Transverse colon (tissue), 4 donors: ENCODE results near the gene POM121C. TPM values are rescaled to one million over a fixed set of nuclear protein-coding genes. Genes with fewer than 3 reads are reported as not detected.
"Not testable (repeated sequence)": the region's sequence is repeated elsewhere in the genome, so short reads cannot be mapped to it uniquely, and the experiment has no call there.

ENCODE experiments used
- DNase-seq: peaks from one replicate; pipeline ENCODE4 v3.0.0-alpha.2; 2019
- H3K27ac ChIP-seq, 4 donors: fragments of 200-600 bp; sonication (generic); 2 replicates each; pipeline ENCODE4 v1.5.1; 2016 to 2018; ENCODE audit warnings: inconsistent platforms in 4 of 4
- H3K27me3 ChIP-seq: fragments of 200-600 bp; sonication (generic); 2 replicates; pipeline ENCODE4 v1.5.1; 2017; ENCODE audit warnings: inconsistent platforms
- H3K36me3 ChIP-seq, 4 donors: fragments of 200-600 bp; sonication (generic); 2 replicates each; pipeline ENCODE4 v1.5.1; 2017 to 2019; ENCODE audit warnings: inconsistent platforms in 4 of 4
- H3K4me1 ChIP-seq, 4 donors: fragments of 200-600 bp; sonication (generic); 2 replicates each; pipeline ENCODE4 v1.5.1; 2017 to 2020; ENCODE audit warnings: inconsistent platforms in 4 of 4
- H3K4me3 ChIP-seq, 4 donors: fragments of 200-600 bp; sonication (generic); 1 replicate in 1 of 4; 2 replicates in 3 of 4; pipeline versions ENCODE4 v1.5.1 to v1.6.1; 2017 to 2019; ENCODE audit warnings: inconsistent platforms in 4 of 4
- H3K9me3 ChIP-seq, 2 donors: fragments of 200-600 bp; sonication (generic); 2 replicates each; pipeline ENCODE4 v1.5.1; 2017 to 2019; ENCODE audit warnings: inconsistent platforms in 2 of 2
- WGBS, 2 donors: methylation state at CpG; one replicate each; pipeline ENCODE4 v1.1.5; 2018; ENCODE audit warnings: low coverage in 1 of 2; 5-methylcytosine and 5-hydroxymethylcytosine counted together
- in situ Hi-C, 4 donors: fragments of 200-750 bp; cut with MboI; loops; one replicate each; pipeline versions ENCODE4 v1.15.0 to v1.15.1; 2017; ENCODE audit warnings: low sequenced_read_pairs in 3 of 4, low pct_ligation_motif_present in 1 of 4, low pct_unique_long_range_greater_than_20kb in 1 of 4
- intact Hi-C: fragments of 100-400 bp; cut with DNase I; formaldehyde crosslinking; loops from one replicate; pipeline ENCODE4 v1.15.1; 2023; ENCODE audit warnings: low total_unique reads
- total RNA-seq, 4 donors: library from RNA; depleted of rRNA; stranded (reverse); fragments of >200 nt; gene quantifications; one replicate each; pipeline ENCODE4 v1.1.0, GENCODE V29; 2016

The POM121C gene
- total RNA-seq, 4 donors from 2014 or later: 20.5 to 76.4 (median 40.6) TPM

DNA sequence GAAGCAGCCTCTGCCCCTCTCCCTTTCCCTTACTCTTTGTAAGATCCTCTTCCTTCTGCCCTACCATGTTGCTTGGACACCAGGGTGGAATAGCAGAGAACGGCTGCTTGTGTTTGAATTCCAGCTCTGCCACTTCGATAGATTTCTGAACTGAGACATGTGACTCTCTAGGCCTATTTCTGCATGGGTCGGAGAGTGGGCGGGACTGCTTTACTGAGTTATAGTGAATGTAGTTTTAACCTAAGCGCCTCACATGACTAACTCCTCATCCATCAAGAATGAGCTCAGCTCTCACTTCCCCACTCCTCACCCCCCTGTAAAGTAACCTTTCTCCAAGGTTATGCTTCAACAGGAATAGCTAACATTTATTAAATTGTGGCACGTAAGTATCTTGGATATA lies 71.9 kb downstream of the POM121C start:
- in situ Hi-C loops, H3K9me3 ChIP-seq, H3K27ac ChIP-seq, H3K4me3 ChIP-seq, H3K4me1 ChIP-seq, DNase-seq, H3K36me3 ChIP-seq, intact Hi-C loops, H3K27me3 ChIP-seq: not testable (repeated sequence)
- 70 to 81% methylated on average over 4 of the region's 6 CpGs for whole genome bisulfite sequencing, 2 donors

DNA sequence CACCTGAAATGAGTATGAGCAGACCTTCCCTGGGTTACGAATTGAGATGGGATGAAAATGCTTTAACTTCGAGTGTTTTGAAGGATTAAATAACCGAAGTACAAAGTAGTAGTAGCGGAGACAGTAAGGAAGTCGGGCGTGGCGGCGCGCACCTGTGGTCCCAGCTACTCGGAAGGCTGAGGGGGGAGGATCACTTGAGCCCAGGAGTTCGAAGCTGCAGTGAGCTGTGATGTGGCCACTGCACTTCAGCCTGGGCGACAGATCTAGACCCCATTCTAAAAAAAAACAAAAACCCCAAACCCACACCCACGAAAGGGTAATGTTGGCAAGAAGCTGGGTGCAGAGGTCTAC lies 75.3 kb downstream of the POM121C start:
- H3K9me3 ChIP-seq, H3K4me1 ChIP-seq, DNase-seq, intact Hi-C loops, H3K36me3 ChIP-seq, H3K27ac ChIP-seq, in situ Hi-C loops, H3K4me3 ChIP-seq, H3K27me3 ChIP-seq: not testable (repeated sequence)
- no CpG with 5 or more reads among the region's 13 CpGs for WGBS, 2 donors

DNA sequence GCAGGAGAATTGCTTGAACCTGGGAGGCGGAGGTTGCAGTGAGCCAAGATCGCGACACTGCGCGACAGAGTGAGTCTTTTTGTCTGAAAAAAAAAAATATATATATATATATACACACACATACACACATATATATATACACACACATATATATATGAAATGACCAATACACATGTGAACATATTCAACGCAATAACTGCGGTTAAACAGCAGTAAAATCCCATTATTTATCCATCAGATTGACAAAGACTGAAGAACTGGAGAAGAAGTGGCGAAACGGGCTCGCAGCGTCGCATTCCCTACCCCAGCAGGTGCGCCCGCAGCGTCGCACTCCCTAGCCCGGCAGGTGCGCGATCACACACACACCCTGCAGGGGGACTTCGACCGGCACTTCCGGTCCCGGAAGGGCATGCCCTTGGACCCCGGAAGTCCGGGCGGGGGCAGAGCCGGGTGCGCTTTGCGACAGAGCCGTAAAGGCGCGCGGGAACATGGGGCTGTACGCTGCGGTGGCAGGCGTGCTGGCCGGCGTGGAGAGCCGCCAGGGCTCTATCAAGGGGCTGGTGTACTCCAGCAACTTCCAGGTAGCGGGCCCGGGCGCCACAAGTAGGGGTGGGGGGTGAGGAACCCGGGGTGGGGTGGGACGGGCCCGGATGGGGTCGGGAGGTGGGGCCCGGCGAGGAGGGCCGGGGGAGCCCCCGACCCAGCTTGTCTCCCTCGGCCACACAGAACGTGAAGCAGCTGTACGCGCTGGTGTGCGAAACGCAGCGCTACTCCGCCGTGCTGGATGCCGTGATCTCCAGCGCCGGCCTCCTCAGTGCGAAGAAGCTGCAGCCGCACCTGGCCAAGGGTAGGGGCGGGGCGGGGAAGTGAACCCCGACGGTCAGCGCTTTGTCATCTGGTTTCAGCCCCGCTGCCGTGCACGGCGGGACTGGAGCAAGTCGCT lies 75.9 kb downstream of the POM121C start:
- DNase-seq, intact Hi-C loops, H3K36me3 ChIP-seq, H3K4me1 ChIP-seq, H3K9me3 ChIP-seq, H3K27me3 ChIP-seq, in situ Hi-C loops: not testable (repeated sequence)
- Histone ChIP-seq H3K27ac (peak overlapping the region in 2 of 4 donors; percentile 63 to 75), H3K4me3 (peak overlapping the region in 3 of 4 donors; percentile 27 to 57 (median 35))
- 0% methylated on average over 2 of the region's 74 CpGs; no CpG with 5 or more reads in 1 of the 2 donors for WGBS, 2 donors

DNA sequence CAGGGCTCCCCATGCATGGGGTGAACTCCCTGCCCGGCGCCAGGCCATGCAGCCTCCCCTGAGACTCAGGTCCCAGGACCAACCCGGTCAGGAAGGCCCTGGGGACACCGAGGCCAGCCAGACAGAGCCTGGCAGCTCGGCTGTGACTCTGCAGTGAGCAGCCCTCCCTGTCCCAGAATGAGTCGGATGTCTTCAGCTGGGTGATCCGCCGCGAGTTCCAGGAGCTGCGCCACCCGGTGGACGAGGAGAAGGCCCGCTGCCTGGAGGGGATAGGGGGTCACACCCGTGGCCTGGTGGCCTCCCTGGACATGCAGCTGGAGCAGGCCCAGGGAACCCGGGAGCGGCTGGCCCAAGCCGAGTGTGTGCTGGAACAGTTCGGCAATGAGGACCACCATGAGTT lies 81.4 kb downstream of the POM121C start:
- H3K27ac ChIP-seq, in situ Hi-C loops, H3K4me1 ChIP-seq, DNase-seq, H3K4me3 ChIP-seq, H3K27me3 ChIP-seq, intact Hi-C loops, H3K9me3 ChIP-seq, H3K36me3 ChIP-seq: not testable (repeated sequence)
- no CpG with 5 or more reads among the region's 18 CpGs for WGBS, 2 donors

DNA sequence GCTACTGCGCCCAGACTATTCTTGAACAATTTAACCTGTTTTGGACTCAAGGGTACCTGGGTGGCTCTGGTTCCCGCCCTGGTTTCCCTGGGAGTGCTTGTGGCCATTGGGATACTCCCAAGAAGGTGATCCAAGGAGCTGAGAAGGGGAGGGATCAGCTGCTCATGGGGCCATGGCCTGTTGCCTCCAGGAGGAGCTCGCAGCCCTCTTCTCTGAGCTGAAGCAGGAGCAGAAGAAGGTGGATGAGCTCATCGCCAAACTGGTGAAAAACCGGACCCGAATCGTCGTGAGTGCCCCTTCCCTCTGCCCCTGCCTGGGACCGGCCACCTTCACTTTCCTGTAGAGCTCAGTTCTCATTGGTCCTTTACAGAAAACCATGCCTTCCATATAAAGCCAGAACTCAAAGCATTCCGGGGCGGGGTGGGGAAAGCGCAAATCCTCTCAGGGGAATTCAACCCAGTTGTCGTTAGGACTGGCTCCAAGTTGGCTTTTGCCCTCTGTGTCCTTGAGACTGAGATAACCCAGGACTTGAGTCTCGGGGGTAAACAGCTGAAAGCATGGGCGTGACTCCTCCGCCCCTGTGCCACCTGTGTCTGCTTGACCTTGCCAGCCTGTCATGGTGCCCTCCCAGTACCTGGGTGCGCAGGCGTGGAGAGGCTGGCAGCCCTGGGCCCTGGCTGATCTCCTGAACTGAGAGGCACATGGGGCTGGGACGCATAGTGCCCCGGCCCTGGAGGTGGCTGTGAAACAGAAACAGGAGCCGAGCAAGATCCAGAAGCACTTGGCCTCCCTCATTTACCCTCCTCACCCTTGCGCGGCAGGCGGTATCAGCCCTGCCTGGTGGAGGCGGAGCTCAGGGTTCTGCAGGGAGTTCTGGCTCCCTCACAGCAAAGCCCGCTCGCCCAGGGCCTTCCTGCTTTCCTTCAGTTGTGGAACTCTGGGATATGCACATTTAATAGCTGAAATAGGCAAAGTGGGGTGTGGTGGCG lies 82.3 kb downstream of the POM121C start:
- H3K27ac ChIP-seq, intact Hi-C loops, H3K27me3 ChIP-seq, H3K4me1 ChIP-seq, H3K9me3 ChIP-seq, H3K36me3 ChIP-seq, H3K4me3 ChIP-seq, DNase-seq, in situ Hi-C loops: not testable (repeated sequence)
- WGBS, 2 donors: no CpG with 5 or more reads among the region's 28 CpGs

DNA sequence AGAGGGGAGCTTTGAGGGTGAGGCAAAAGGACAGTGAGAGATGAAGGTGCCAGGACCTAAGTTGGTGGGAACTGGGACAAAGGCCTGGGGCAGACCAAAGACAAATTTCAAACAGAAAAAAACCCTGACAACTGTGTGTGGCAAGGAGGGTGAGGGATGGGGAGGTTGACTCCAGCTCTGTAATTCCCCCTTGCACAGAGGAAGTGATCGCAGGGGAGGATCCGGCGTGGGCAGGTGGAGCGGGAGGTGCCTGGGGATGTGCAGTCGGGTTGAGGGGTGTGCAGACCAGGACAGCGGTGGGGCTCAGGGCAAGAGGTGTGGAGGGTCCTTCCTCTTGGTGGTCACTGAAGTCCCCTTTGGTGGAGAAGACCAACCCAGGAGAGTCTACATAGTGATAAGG lies 85.5 kb downstream of the POM121C start:
- intact Hi-C loops, H3K27ac ChIP-seq, in situ Hi-C loops, H3K9me3 ChIP-seq, H3K36me3 ChIP-seq, H3K4me1 ChIP-seq, H3K27me3 ChIP-seq, DNase-seq, H3K4me3 ChIP-seq: not testable (repeated sequence)
- no CpG with 5 or more reads among the region's 6 CpGs for WGBS, 2 donors

DNA sequence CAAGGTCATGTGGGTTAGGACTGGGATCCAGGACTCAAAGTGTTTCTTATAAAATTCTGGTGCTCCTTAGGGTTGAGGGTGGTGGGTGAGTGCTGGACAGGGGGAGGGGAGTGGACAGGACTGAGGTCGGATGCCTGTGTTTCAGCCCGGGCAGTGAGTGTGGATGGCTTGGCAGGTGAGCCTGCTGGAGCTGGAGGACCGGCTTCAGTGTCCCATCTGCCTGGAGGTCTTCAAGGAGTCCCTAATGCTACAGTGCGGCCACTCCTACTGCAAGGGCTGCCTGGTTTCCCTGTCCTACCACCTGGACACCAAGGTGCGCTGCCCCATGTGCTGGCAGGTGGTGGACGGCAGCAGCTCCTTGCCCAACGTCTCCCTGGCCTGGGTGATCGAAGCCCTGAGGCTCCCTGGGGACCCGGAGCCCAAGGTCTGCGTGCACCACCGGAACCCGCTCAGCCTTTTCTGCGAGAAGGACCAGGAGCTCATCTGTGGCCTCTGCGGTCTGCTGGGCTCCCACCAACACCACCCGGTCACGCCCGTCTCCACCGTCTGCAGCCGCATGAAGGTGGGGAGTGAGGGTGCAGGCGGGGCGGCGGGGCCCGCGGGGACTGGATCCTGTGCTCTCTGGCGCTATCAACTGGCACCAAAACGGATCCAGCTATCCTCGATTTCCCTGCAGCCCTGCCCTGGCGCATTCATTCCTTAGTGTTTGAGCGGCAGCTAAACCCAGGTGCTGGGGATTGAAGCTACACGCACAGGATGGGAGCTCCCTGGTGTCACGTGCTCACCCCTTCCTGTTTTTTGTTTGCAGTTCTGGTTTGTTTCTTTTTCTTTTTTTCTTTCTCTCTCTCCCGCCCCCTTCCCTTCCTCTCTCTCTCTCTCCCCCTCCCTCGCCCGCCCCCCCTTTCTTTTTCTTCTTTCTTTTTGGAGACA lies 87.1 kb downstream of the POM121C start:
- intact Hi-C loops, H3K27me3 ChIP-seq, in situ Hi-C loops, DNase-seq, H3K9me3 ChIP-seq, H3K4me1 ChIP-seq, H3K27ac ChIP-seq, H3K4me3 ChIP-seq, H3K36me3 ChIP-seq: not testable (repeated sequence)
- WGBS, 2 donors: no CpG with 5 or more reads among the region's 34 CpGs

DNA sequence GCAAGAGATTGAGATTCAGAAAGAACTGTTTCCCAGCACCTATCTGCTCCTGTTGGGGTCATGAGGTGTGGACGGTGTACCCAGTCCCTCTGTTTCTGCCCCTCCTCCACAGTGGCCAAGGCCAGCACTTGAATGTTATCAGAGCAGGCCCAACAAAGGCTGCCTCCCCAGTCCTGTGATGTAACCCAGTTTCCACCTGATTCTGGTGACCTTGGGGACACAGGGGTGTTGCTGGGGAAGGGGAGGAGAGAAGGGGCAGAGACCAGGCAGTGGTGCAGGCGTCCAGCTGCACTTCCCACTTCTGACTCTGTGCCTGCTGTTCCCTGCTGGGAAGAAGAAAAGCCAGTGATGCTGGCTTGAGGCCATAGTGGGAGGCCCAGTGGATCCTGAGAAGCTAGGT lies 88.2 kb downstream of the POM121C start:
- H3K9me3 ChIP-seq, H3K27me3 ChIP-seq, H3K27ac ChIP-seq, intact Hi-C loops, H3K4me3 ChIP-seq, H3K36me3 ChIP-seq, H3K4me1 ChIP-seq, in situ Hi-C loops, DNase-seq: not testable (repeated sequence)
- WGBS, 2 donors: no CpG with 5 or more reads among the region's 2 CpGs

DNA sequence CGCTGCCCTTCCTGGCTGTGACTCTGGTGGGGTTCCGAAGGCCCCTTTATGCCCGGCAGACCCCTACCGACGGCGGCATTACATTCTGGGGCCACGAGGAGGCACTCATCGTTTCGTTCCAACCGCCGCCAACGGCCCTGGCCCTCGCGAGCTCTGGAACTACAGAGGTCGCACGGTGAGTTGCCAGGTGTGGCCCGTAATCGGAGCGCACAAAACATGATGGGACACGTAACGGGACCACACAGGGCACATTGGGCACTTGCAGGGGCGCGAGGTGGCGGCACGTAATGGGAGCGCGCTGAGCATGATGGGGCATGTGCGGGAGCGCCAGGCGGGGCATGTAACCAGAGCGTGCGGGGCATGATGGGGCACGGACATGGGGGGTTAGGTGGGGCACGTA lies 90.8 kb downstream of the POM121C start, which contains the start of gene TRIM73:
Gene TRIM73, plus strand, starts transcription at position 301 of the 400 bp plus-strand sequence. CDS start 3,305 bp downstream, outside the sequence.
- H3K9me3 ChIP-seq, DNase-seq, H3K4me1 ChIP-seq, H3K4me3 ChIP-seq, H3K36me3 ChIP-seq, intact Hi-C loops, H3K27me3 ChIP-seq, in situ Hi-C loops, H3K27ac ChIP-seq: not testable (repeated sequence)
- WGBS, 2 donors: no CpG with 5 or more reads among the region's 34 CpGs
